ENCODE data around the gene SNN.

The SNN gene

GRCh38 chr16:11673091-11674000 lies 5.1 kb downstream of the SNN start:
- TF ChIP-seq, protein P1, sequence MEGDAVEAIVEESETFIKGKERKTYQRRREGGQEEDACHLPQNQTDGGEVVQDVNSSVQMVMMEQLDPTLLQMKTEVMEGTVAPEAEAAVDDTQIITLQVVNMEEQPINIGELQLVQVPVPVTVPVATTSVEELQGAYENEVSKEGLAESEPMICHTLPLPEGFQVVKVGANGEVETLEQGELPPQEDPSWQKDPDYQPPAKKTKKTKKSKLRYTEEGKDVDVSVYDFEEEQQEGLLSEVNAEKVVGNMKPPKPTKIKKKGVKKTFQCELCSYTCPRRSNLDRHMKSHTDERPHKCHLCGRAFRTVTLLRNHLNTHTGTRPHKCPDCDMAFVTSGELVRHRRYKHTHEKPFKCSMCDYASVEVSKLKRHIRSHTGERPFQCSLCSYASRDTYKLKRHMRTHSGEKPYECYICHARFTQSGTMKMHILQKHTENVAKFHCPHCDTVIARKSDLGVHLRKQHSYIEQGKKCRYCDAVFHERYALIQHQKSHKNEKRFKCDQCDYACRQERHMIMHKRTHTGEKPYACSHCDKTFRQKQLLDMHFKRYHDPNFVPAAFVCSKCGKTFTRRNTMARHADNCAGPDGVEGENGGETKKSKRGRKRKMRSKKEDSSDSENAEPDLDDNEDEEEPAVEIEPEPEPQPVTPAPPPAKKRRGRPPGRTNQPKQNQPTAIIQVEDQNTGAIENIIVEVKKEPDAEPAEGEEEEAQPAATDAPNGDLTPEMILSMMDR (IDR thresholded peaks at IDR 0.05; ENCODE audit: control extremely low read depth, extremely low read depth, low read depth, missing control alignments), result no peak
- no peak for DNase-seq (ENCODE audit: extremely low spot score)
- ChIA-PET POLR2A (no interaction called here), CTCF (interaction anchor here (1.0 kb wide), 1 partner anchor 16 kb away, joined by 3 read pairs; no protein-coding TSS in a partner anchor)

- TF ChIP-seq, protein P1 (IDR thresholded peaks at IDR 0.05; ENCODE audit: control extremely low read depth, extremely low read depth, low read depth, missing control alignments), result no peak
- DNase-seq (ENCODE audit: extremely low spot score), result no peak
- ChIA-PET POLR2A (interaction anchor here (0.5 kb wide), 1 partner anchor 61 kb away, joined by 3 read pairs; no protein-coding TSS in a partner anchor), CTCF (interaction anchor here (1.6 to 2.2 kb wide), 2 partner anchors 16 to 34 kb away, joined by 4 to 6 read pairs; no protein-coding TSS in a partner anchor)
Measured at GRCh38 chr16:11674001-11674817, 6.0 kb downstream of the SNN start.

GRCh38 chr16:11674818-11675560 lies 6.7 kb downstream of the SNN start:
- no peak for DNase-seq (ENCODE audit: extremely low spot score)
- CTCF ChIA-PET, result interaction anchor here (1.0 to 2.2 kb wide), 3 partner anchors 15 to 143 kb away, joined by 4 to 6 read pairs (median 4); no protein-coding TSS in a partner anchor
- POLR2A ChIA-PET, result interaction anchor here (0.5 kb wide), 1 partner anchor 62 kb away, joined by 3 read pairs; no protein-coding TSS in a partner anchor
- TF ChIP-seq, protein P1 (IDR thresholded peaks at IDR 0.05; ENCODE audit: control extremely low read depth, extremely low read depth, low read depth, missing control alignments), result no peak

GRCh38 chr16:11675561-11676511 lies 7.6 kb downstream of the SNN start:
- POLR2A ChIA-PET, result interaction anchor here (0.6 kb wide), 1 partner anchor 109 kb away, joined by 3 read pairs; no protein-coding TSS in a partner anchor

DNA sequence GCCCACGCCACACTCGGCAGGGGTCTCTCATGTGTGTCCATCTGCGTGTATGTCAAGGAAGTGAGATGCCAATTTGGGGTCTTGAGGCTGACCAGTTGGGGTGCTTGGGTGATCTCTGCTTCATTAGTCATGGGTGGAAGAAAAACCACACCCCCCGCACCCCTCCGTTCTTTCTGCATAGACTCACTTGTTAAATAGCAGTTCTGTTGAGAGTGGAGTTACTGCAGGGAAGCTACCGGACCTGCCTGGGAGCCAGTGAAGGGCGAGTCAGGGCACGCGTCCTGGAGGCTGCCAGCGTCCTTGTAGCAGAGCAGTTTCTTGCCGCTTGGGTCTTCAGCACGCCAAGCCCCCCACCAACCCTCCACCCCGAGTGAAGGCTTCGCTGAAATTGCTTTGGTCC lies 8.5 kb downstream of the SNN start:
- TF ChIP-seq, protein P1 (IDR thresholded peaks at IDR 0.05; ENCODE audit: control extremely low read depth, extremely low read depth, low read depth, missing control alignments), result no peak
- ChIA-PET CTCF (interaction anchor here (0.7 to 2.2 kb wide), 6 partner anchors 8 to 269 kb away, joined by 3 to 8 read pairs (median 3); partner anchors contain the start of genes SNN and ZC3H7A), POLR2A (no interaction called here)
- no peak for DNase-seq (ENCODE audit: extremely low spot score)

More at GRCh38 chr16:11675561-11676511, 7.6 kb downstream of the SNN start:
- TF ChIP-seq, protein P1 (IDR thresholded peaks at IDR 0.05; ENCODE audit: control extremely low read depth, extremely low read depth, low read depth, missing control alignments), result no peak
- CTCF ChIA-PET, result interaction anchor here (1.0 to 2.2 kb wide), 3 partner anchors 15 to 144 kb away, joined by 4 to 6 read pairs (median 4); no protein-coding TSS in a partner anchor
- DNase-seq (ENCODE audit: extremely low spot score), result no peak
